RWPE2 (cell line): ENCODE measurements around the gene FAM222A.

Source experiments
- ATAC-seq: fragments of 200-7000 bp; cut with Tn5 transposase; 3 replicates; pipeline ENCODE4 v1.9.1; 2021; ENCODE audit warnings: low read depth
- DNase-seq: peaks from one replicate; pipeline ENCODE4 v3.0.0-alpha.2; 2020; ENCODE audit warnings: low spot score
- H3K27ac ChIP-seq: fragments of 450-650 bp; 2 replicates; pipeline ENCODE4 v1.5.1; 2017; ENCODE audit warnings: mild to moderate bottlenecking; ENCODE audit not compliant: poor library complexity, severe bottlenecking
- H3K27me3 ChIP-seq: fragments of 250-450 bp; sonication (Bioruptor Pico); 2 replicates; pipeline ENCODE4 v1.5.1; 2021; ENCODE audit warnings: mild to moderate bottlenecking, moderate library complexity; ENCODE audit not compliant: insufficient read depth, poor library complexity, severe bottlenecking
- H3K36me3 ChIP-seq: fragments of 250-450 bp; sonication (Bioruptor Pico); 2 replicates; pipeline ENCODE4 v1.5.1; 2020; ENCODE audit warnings: low read depth, mild to moderate bottlenecking, moderate library complexity
- H3K4me1 ChIP-seq: fragments of 250-450 bp; sonication (Bioruptor Pico); 2 replicates; pipeline ENCODE4 v1.5.1; 2021; ENCODE audit warnings: mild to moderate bottlenecking, moderate library complexity; ENCODE audit not compliant: insufficient read depth, poor library complexity, severe bottlenecking
- H3K4me3 ChIP-seq: fragments of 250-450 bp; sonication (Bioruptor Pico); 2 replicates; pipeline ENCODE4 v1.5.1; 2021; ENCODE audit warnings: mild to moderate bottlenecking, moderate library complexity; ENCODE audit not compliant: severe bottlenecking
- H3K9me3 ChIP-seq: fragments of 250-450 bp; sonication (Bioruptor Pico); 2 replicates; pipeline ENCODE4 v1.5.1; 2021; ENCODE audit warnings: mild to moderate bottlenecking, moderate library complexity; ENCODE audit not compliant: severe bottlenecking
- CTCF ChIP-seq: fragments of 450-650 bp; IDR thresholded peaks from one replicate; pipeline ENCODE4 v1.5.1; 2017; ENCODE audit warnings: mild to moderate bottlenecking, moderate library complexity; ENCODE audit not compliant: poor library complexity, severe bottlenecking

FAM222A gene

GRCh38 chr12:109679501-109680263 lies 33.9 kb upstream of the FAM222A start:
- DNase-seq (no peak), ATAC-seq (no peak)
- Histone ChIP-seq H3K36me3 (no peaks in the 10 kb centered on the region), H3K27me3 (peaks cover 2% of the 10 kb centered on the region), H3K4me3 (no peak overlapping the region), H3K4me1 (no peaks in the 10 kb centered on the region), H3K27ac (no peak overlapping the region), H3K9me3 (no peaks in the 10 kb centered on the region)
- no peak for TF ChIP-seq CTCF

- ATAC-seq (no peak), DNase-seq (no peak)
These were observed 33.2 kb upstream of the FAM222A start for GRCh38 chr12:109680264-109681005.

GRCh38 chr12:109681986-109682707 lies 31.5 kb upstream of the FAM222A start:
- ATAC-seq, result no peak
- TF ChIP-seq CTCF, result no peak
- Histone ChIP-seq H3K27me3 (peaks cover 2% of the 10 kb centered on the region), H3K4me3 (no peak overlapping the region), H3K36me3 (no peaks in the 10 kb centered on the region), H3K9me3 (no peaks in the 10 kb centered on the region), H3K27ac (no peak overlapping the region), H3K4me1 (no peaks in the 10 kb centered on the region)
- DNase-seq, result no peak

More at GRCh38 chr12:109680264-109681005, 33.2 kb upstream of the FAM222A start:
- H3K9me3 ChIP-seq, result no peaks in the 10 kb centered on the region
- H3K27ac ChIP-seq, result no peak overlapping the region
- H3K36me3 ChIP-seq, result no peaks in the 10 kb centered on the region
- H3K4me1 ChIP-seq, result no peaks in the 10 kb centered on the region
- no peak for TF ChIP-seq CTCF
- H3K27me3 ChIP-seq, result peaks cover 2% of the 10 kb centered on the region
- no peak overlapping the region for H3K4me3 ChIP-seq

- Histone ChIP-seq H3K4me1 (no peaks in the 10 kb centered on the region), H3K27ac (no peak overlapping the region), H3K36me3 (no peaks in the 10 kb centered on the region), H3K9me3 (no peaks in the 10 kb centered on the region), H3K4me3 (no peak overlapping the region), H3K27me3 (peaks cover 2% of the 10 kb centered on the region)
- DNase-seq (no peak), ATAC-seq (no peak)
- no peak for TF ChIP-seq CTCF
These were observed 30.9 kb upstream of the FAM222A start for GRCh38 chr12:109682708-109683060.
